Stimulated activated CD8-positive, alpha-beta memory T cell treated with anti-CD3 and anti-CD28 coated beads, Interleukin-7, amount 100 ng/mL, for 1 hour (primary cell): ENCODE results near the gene DNASE1.
A peak's percentile ranks its signal among the peaks of the same experiment; 100 is the strongest.
"Not testable (repeated sequence)": the region's sequence is repeated elsewhere in the genome, so short reads cannot be mapped to it uniquely, and the experiment has no call there.

ENCODE experiments used
- DNase-seq, 2 donors: peaks; one replicate each; pipeline ENCODE4 v3.0.0-alpha.2; 2020; ENCODE audit warnings: low read depth in 2 of 2

The DNASE1 gene

GRCh38 chr16:3654249-3654991, at the start of gene DNASE1:
TSS of gene DNASE1 (plus strand) at chr16:3654691. CDS start at chr16:3655374, 683 bp downstream.
- peak in 1 of 2 donors; percentile 18 for DNase-seq

GRCh38 chr16:3606441-3606840, 48.0 kb upstream of the DNASE1 start:
- no peak for DNase-seq

GRCh38 chr16:3607161-3607560, 47.3 kb upstream of the DNASE1 start:
- DNase-seq = no peak

GRCh38 chr16:3607634-3608033, 46.9 kb upstream of the DNASE1 start:
- DNase-seq = no peak

GRCh38 chr16:3608069-3608468, 46.4 kb upstream of the DNASE1 start:
- no peak for DNase-seq

- not testable (repeated sequence) for DNase-seq
These were observed 45.5 kb upstream of the DNASE1 start for GRCh38 chr16:3608976-3609375.

- DNase-seq = no peak
These were observed 44.4 kb upstream of the DNASE1 start for GRCh38 chr16:3609895-3610697.

GRCh38 chr16:3610698-3611145, 43.8 kb upstream of the DNASE1 start:
- DNase-seq = no peak

GRCh38 chr16:3611146-3611975, 43.1 kb upstream of the DNASE1 start, which contains the start of gene SLX4:
TSS of gene SLX4 (minus strand) at chr16:3611606. CDS start at chr16:3608964, 2,642 bp downstream.
- peak; percentile 79 to 81 for DNase-seq

- DNase-seq = no peak
These were observed 41.7 kb upstream of the DNASE1 start for GRCh38 chr16:3612510-3613466.

- no peak for DNase-seq
These were observed 35.7 kb upstream of the DNASE1 start for GRCh38 chr16:3618769-3619141.

- DNase-seq = no peak
These were observed 30.8 kb upstream of the DNASE1 start for GRCh38 chr16:3623642-3624041.

GRCh38 chr16:3625331-3625730, 29.2 kb upstream of the DNASE1 start:
- DNase-seq = no peak

- no peak for DNase-seq
These were observed 28.4 kb upstream of the DNASE1 start for GRCh38 chr16:3625911-3626732.

GRCh38 chr16:3637371-3637923, 17.0 kb upstream of the DNASE1 start:
- no peak for DNase-seq

GRCh38 chr16:3638916-3639644, 15.4 kb upstream of the DNASE1 start:
- no peak for DNase-seq

GRCh38 chr16:3640207-3640606, 14.3 kb upstream of the DNASE1 start:
- DNase-seq = no peak

- no peak for DNase-seq
These were observed 13.6 kb upstream of the DNASE1 start for GRCh38 chr16:3640632-3641501.
